GM21576 (cell line): Measurements from ENCODE around the gene AK2.
"Not testable (repeated sequence)": the region's sequence is repeated elsewhere in the genome, so short reads cannot be mapped to it uniquely, and the experiment has no call there.

Experiments
- ATAC-seq: cut with Tn5 transposase; IDR thresholded peaks from one replicate; pipeline ENCODE4 v1.9.1; 2021; ENCODE audit warnings: mild to moderate bottlenecking, moderate library complexity; ENCODE audit not compliant: unreplicated experiment

Gene AK2

GRCh38 chr1:33024430-33025179, 12.1 kb downstream of the AK2 start:
- ATAC-seq, result not testable (repeated sequence)

GRCh38 chr1:33022650-33023200, 14.0 kb downstream of the AK2 start:
- no peak for ATAC-seq

GRCh38 chr1:33021567-33022431, 14.9 kb downstream of the AK2 start:
- ATAC-seq, result no peak

- ATAC-seq, result no peak
Measured at GRCh38 chr1:33018112-33018511, 18.6 kb downstream of the AK2 start.

- ATAC-seq, result no peak
Measured at GRCh38 chr1:33017175-33017574, 19.5 kb downstream of the AK2 start.

GRCh38 chr1:33015216-33015615, 21.5 kb downstream of the AK2 start:
- no peak for ATAC-seq

- no peak for ATAC-seq
Measured at GRCh38 chr1:33014464-33015163, 22.1 kb downstream of the AK2 start.

- no peak for ATAC-seq
Measured at GRCh38 chr1:33013791-33014190, 22.9 kb downstream of the AK2 start.

- ATAC-seq, result no peak
Measured at GRCh38 chr1:33012165-33012564, 24.5 kb downstream of the AK2 start.

GRCh38 chr1:33010932-33011731, 25.6 kb downstream of the AK2 start:
- ATAC-seq, result no peak

- no peak for ATAC-seq
Measured at GRCh38 chr1:33009561-33009960, 27.1 kb downstream of the AK2 start.

- ATAC-seq, result no peak
Measured at GRCh38 chr1:33008051-33008914, 28.4 kb downstream of the AK2 start.

GRCh38 chr1:33007190-33008050, 29.3 kb downstream of the AK2 start:
- ATAC-seq, result no peak

GRCh38 chr1:33005838-33006421, 30.8 kb downstream of the AK2 start:
- ATAC-seq, result no peak

- ATAC-seq, result no peak
Measured at GRCh38 chr1:33005117-33005837, 31.4 kb downstream of the AK2 start.

GRCh38 chr1:33004613-33005012, 32.1 kb downstream of the AK2 start:
- ATAC-seq, result no peak

GRCh38 chr1:33003657-33004056, 33.0 kb downstream of the AK2 start:
- no peak for ATAC-seq
